ENCODE results near the gene PLBD1. TPM values are rescaled to one million over a fixed set of nuclear protein-coding genes. Genes with fewer than 3 reads are reported as not detected.

Gene PLBD1
- total RNA-seq, 3 donors from 2014 or later = 0.13 to 0.43 TPM; not detected in 1

GRCh38 chr12:14578646-14579045 is 11.0 kb upstream of the PLBD1 start:
- H3K9me3 Mint-ChIP-seq = no peaks in the 10 kb centered on the region
- H3K36me3 Mint-ChIP-seq (ENCODE audit: insufficient read depth) = no peaks in the 10 kb centered on the region
- H3K4me1 Mint-ChIP-seq (ENCODE audit: low read depth) = peaks cover 17% of the 10 kb centered on the region
- peaks cover 2% of the 10 kb centered on the region for H3K27me3 Mint-ChIP-seq (ENCODE audit: low read depth)
- DNase-seq (no peak), ATAC-seq (no peak)
- no peak overlapping the region for H3K4me3 Mint-ChIP-seq

DNA sequence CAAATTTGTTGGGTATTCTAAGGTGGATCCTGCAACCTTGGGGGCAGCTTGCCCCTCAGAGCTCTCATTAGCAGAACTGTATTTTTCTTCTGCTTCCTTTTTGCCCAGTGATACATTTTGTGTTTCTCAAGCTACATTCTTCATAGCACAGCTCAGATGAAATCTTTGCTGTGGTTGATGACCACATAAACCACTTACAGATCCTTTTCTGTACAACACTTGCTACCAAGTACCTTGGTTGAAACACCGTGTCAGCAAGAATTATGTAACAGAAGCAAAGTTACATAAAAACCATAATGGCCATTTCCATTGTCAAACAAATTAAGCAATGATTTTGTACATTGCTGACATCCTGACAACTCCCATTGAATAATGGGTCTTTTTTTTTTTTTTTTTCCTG is 9.7 kb upstream of the PLBD1 start:
- DNase-seq = no peak
- Mint-ChIP-seq H3K9me3 (no peaks in the 10 kb centered on the region), H3K27me3 (ENCODE audit: low read depth) (peaks cover 2% of the 10 kb centered on the region), H3K4me1 (ENCODE audit: low read depth) (peaks cover 17% of the 10 kb centered on the region), H3K4me3 (no peak overlapping the region), H3K36me3 (ENCODE audit: insufficient read depth) (no peaks in the 10 kb centered on the region)
- no peak for ATAC-seq

DNA sequence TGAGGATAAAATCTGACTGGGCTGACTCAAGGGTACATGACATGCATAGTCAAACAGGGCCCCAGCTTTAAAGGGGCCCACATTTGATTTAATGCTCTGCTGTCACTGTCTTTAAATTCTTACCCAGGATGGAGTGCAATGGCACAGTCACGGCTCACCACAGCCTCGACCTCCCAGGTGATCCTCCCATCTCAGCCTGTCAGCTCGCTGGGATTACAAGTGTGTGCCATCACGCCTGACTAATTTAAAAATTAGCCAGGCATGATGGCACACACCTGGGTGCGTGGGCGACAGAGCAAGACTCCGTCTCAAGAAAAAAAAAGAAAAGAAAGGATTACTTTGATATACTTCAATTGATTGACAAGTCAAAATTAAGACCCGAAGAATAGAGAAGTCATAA is 9.2 kb upstream of the PLBD1 start:
- H3K4me3 Mint-ChIP-seq = no peak overlapping the region
- peaks cover 17% of the 10 kb centered on the region for H3K4me1 Mint-ChIP-seq (ENCODE audit: low read depth)
- no peaks in the 10 kb centered on the region for H3K9me3 Mint-ChIP-seq
- DNase-seq = no peak
- no peaks in the 10 kb centered on the region for H3K36me3 Mint-ChIP-seq (ENCODE audit: insufficient read depth)
- ATAC-seq = no peak
- H3K27me3 Mint-ChIP-seq (ENCODE audit: low read depth) = peaks cover 2% of the 10 kb centered on the region

GRCh38 chr12:14575585-14575984 is 7.9 kb upstream of the PLBD1 start:
- ATAC-seq (no peak), DNase-seq (no peak)
- H3K27me3 Mint-ChIP-seq (ENCODE audit: low read depth) = peaks cover 7% of the 10 kb centered on the region
- H3K4me1 Mint-ChIP-seq (ENCODE audit: low read depth) = peaks cover 17% of the 10 kb centered on the region
- no peaks in the 10 kb centered on the region for H3K9me3 Mint-ChIP-seq
- no peaks in the 10 kb centered on the region for H3K36me3 Mint-ChIP-seq (ENCODE audit: insufficient read depth)
- H3K4me3 Mint-ChIP-seq = no peak overlapping the region

- H3K9me3 Mint-ChIP-seq = no peaks in the 10 kb centered on the region
- ATAC-seq (no peak), DNase-seq (no peak)
- peaks cover 16% of the 10 kb centered on the region for H3K4me1 Mint-ChIP-seq (ENCODE audit: low read depth)
- no peak overlapping the region for H3K4me3 Mint-ChIP-seq
- peaks cover 18% of the 10 kb centered on the region for H3K27me3 Mint-ChIP-seq (ENCODE audit: low read depth)
- H3K36me3 Mint-ChIP-seq (ENCODE audit: insufficient read depth) = no peaks in the 10 kb centered on the region
Measured at GRCh38 chr12:14573118-14573517, 5.4 kb upstream of the PLBD1 start.

GRCh38 chr12:14572401-14572800 is 4.7 kb upstream of the PLBD1 start:
- Mint-ChIP-seq H3K9me3 (no peaks in the 10 kb centered on the region), H3K36me3 (ENCODE audit: insufficient read depth) (no peaks in the 10 kb centered on the region), H3K4me1 (ENCODE audit: low read depth) (peaks cover 12% of the 10 kb centered on the region), H3K4me3 (no peak overlapping the region), H3K27me3 (ENCODE audit: low read depth) (peaks cover 19% of the 10 kb centered on the region)
- no peak for DNase-seq
- ATAC-seq = no peak

GRCh38 chr12:14571779-14572178 is 4.1 kb upstream of the PLBD1 start:
- no peaks in the 10 kb centered on the region for H3K36me3 Mint-ChIP-seq (ENCODE audit: insufficient read depth)
- no peaks in the 10 kb centered on the region for H3K9me3 Mint-ChIP-seq
- H3K4me1 Mint-ChIP-seq (ENCODE audit: low read depth) = peaks cover 8% of the 10 kb centered on the region
- peaks cover 23% of the 10 kb centered on the region for H3K27me3 Mint-ChIP-seq (ENCODE audit: low read depth)
- DNase-seq (no peak), ATAC-seq (no peak)
- no peak overlapping the region for H3K4me3 Mint-ChIP-seq

DNA sequence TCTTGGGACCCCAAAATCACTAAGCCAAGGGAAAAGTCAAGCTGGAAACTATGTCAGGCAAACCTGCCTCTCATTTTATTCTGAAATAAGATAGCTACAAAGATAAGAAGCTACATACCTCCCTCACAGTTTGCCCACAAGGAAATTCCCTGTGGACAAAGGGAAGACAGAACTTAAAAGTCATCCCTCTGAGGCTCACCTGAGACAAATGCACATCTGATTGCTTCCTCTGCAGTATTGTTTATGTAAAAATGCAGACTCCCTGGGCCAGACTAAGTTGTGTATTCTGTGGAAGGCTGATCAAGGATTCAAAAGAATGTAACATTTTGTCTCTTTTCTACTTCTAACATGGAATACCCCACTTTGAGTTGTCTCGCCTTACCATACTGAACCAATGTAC is 2.5 kb upstream of the PLBD1 start:
- Mint-ChIP-seq H3K4me3 (no peak overlapping the region), H3K27me3 (ENCODE audit: low read depth) (peaks cover 32% of the 10 kb centered on the region), H3K36me3 (ENCODE audit: insufficient read depth) (no peaks in the 10 kb centered on the region), H3K4me1 (ENCODE audit: low read depth) (peaks cover 3% of the 10 kb centered on the region), H3K9me3 (no peaks in the 10 kb centered on the region)
- DNase-seq (no peak), ATAC-seq (no peak)

GRCh38 chr12:14564336-14564959 is 3.2 kb downstream of the PLBD1 start:
- peaks cover 8% of the 10 kb centered on the region for H3K4me1 Mint-ChIP-seq (ENCODE audit: low read depth)
- no peaks in the 10 kb centered on the region for H3K36me3 Mint-ChIP-seq (ENCODE audit: insufficient read depth)
- no peak for DNase-seq
- ATAC-seq = no peak
- no peaks in the 10 kb centered on the region for H3K9me3 Mint-ChIP-seq
- peaks cover 23% of the 10 kb centered on the region for H3K27me3 Mint-ChIP-seq (ENCODE audit: low read depth)
- H3K4me3 Mint-ChIP-seq = no peak overlapping the region

DNA sequence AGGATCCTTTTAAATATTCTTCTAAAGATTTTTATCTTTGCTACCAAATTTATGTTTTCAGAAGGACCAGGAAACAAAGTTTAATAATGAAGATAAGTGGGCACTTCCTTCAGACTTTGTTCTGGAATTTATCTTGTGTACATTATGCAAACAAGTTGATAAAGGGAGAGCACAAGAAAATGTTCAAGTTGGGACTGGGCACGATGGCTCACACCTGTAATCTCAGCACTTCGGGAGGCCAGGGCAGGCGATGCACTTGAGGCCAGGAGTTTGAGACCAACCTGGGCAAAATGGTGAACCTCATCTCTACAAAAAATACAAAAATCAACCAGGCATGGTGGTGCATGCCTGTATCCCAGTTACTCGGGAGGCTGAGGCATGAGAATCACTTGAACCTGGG is 4.6 kb downstream of the PLBD1 start:
- Mint-ChIP-seq H3K9me3 (no peaks in the 10 kb centered on the region), H3K27me3 (ENCODE audit: low read depth) (peaks cover 17% of the 10 kb centered on the region), H3K4me1 (ENCODE audit: low read depth) (peaks cover 12% of the 10 kb centered on the region), H3K4me3 (no peak overlapping the region), H3K36me3 (ENCODE audit: insufficient read depth) (no peaks in the 10 kb centered on the region)
- DNase-seq = no peak
- ATAC-seq = no peak

DNA sequence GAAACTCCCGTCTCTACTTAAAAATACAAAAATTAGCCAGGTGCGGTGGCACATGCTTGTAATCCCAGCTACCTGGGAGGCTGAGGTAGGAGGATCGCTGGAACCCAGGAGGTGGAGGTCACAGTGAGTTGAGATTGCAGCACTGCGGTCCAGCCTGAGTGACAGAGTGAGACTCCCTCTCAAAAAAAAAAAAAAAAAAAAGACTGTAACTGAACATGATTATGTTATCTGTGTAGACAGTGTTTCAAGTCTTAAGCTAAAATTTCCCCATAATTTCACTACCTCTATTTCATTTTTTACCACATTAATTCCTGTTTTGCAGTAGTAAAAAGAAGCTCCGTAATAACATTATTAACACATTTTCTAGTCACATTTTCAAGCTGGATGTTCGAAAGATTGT is 5.4 kb downstream of the PLBD1 start:
- ATAC-seq (no peak), DNase-seq (no peak)
- H3K9me3 Mint-ChIP-seq = no peaks in the 10 kb centered on the region
- no peaks in the 10 kb centered on the region for H3K36me3 Mint-ChIP-seq (ENCODE audit: insufficient read depth)
- no peak overlapping the region for H3K4me3 Mint-ChIP-seq
- H3K4me1 Mint-ChIP-seq (ENCODE audit: low read depth) = peaks cover 12% of the 10 kb centered on the region
- H3K27me3 Mint-ChIP-seq (ENCODE audit: low read depth) = peaks cover 15% of the 10 kb centered on the region

GRCh38 chr12:14561677-14562238 is 5.9 kb downstream of the PLBD1 start:
- DNase-seq = no peak
- no peak for ATAC-seq
- Mint-ChIP-seq H3K36me3 (ENCODE audit: insufficient read depth) (no peaks in the 10 kb centered on the region), H3K9me3 (no peaks in the 10 kb centered on the region), H3K4me1 (ENCODE audit: low read depth) (peaks cover 10% of the 10 kb centered on the region), H3K4me3 (no peak overlapping the region), H3K27me3 (ENCODE audit: low read depth) (peaks cover 11% of the 10 kb centered on the region)

DNA sequence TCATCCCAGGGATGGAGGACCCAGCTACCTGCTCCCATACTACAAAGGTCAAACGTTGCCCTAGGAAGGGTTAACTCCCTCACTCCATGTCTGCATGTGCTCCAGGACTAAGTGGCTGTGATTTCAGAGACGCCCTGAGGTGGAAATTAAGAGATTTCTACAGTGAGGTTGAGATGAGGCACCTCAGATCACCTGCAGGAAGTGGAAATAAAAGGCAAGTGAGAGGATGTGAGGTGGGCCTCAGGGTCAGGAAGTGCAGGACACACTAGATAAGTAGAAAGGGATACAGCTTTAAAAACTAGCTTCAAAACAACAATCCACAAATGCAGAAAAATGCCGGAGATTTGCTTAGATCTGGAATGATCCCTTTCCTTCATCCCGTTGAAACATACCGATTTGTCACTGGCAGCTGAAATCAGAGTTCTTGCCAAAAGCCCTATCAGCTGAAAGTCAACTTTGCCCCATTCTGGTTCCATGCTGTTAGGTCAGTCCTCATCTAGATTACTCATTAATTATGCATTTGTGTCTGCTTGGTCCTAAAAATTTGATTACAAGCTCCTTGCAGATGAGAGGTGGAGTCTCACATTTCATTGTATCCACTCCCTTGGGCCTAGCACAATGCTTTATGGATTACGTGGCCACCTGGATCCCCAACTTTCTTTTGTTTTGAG is 6.6 kb downstream of the PLBD1 start:
- Mint-ChIP-seq H3K4me3 (no peak overlapping the region), H3K36me3 (ENCODE audit: insufficient read depth) (no peaks in the 10 kb centered on the region), H3K4me1 (ENCODE audit: low read depth) (peaks cover 9% of the 10 kb centered on the region), H3K9me3 (no peaks in the 10 kb centered on the region), H3K27me3 (ENCODE audit: low read depth) (peaks cover 9% of the 10 kb centered on the region)
- ATAC-seq = no peak
- no peak for DNase-seq

DNA sequence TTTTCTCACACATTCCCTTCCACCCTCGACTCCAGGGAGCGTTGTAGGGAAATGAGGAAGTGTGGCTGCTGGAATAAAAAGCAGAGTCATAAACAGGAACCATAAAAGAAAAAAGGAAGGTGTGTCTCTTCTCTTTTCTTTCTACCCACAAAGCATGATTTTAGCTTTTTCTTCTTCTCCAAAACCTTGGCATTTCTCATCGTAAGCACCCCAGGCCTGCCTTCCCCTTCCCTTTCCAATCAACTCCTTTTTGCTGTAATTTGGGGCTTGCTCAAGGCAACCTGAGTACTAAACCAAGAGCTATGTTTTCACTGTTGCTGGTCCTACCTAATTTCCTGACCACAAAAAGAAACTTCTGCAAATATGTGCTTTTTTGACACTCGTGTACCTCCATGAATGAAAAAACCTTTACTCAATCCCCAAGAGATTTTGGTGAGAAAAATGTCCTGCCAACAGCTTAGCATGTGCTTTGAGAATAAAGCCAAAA is 9.2 kb downstream of the PLBD1 start:
- ATAC-seq (no peak), DNase-seq (no peak)
- Mint-ChIP-seq H3K27me3 (ENCODE audit: low read depth) (no peaks in the 10 kb centered on the region), H3K9me3 (no peaks in the 10 kb centered on the region), H3K4me3 (no peak overlapping the region), H3K4me1 (ENCODE audit: low read depth) (peaks cover 9% of the 10 kb centered on the region), H3K36me3 (ENCODE audit: insufficient read depth) (no peaks in the 10 kb centered on the region)

DNA sequence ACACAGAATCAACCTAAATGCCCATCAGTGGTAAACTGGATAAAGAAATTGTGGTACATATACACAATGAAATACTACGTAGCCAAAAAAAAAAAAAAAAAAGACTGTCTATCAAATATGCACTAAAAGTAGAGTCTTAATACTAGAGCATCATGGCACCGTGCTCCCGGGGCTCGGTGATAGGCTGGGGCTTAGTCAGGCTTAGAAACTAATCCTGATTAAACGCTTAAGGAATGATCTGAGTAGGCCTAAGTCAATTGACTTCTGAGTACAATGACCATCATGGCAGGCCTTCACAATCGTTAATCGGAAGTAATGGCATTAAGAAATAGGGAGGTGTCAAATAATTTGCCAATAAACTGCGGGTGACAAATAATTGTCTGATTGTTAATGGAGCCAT is 9.7 kb downstream of the PLBD1 start:
- Mint-ChIP-seq H3K36me3 (ENCODE audit: insufficient read depth) (no peaks in the 10 kb centered on the region), H3K4me3 (no peak overlapping the region), H3K9me3 (no peaks in the 10 kb centered on the region), H3K4me1 (ENCODE audit: low read depth) (peaks cover 9% of the 10 kb centered on the region), H3K27me3 (ENCODE audit: low read depth) (peaks cover under 1% of the 10 kb centered on the region)
- no peak for ATAC-seq
- no peak for DNase-seq
